ENCODE measurements around the gene CYBC1.

GRCh38 chr17:82495844-82496528, 45.4 kb upstream of the CYBC1 start:
- TF ChIP-seq, protein P1, sequence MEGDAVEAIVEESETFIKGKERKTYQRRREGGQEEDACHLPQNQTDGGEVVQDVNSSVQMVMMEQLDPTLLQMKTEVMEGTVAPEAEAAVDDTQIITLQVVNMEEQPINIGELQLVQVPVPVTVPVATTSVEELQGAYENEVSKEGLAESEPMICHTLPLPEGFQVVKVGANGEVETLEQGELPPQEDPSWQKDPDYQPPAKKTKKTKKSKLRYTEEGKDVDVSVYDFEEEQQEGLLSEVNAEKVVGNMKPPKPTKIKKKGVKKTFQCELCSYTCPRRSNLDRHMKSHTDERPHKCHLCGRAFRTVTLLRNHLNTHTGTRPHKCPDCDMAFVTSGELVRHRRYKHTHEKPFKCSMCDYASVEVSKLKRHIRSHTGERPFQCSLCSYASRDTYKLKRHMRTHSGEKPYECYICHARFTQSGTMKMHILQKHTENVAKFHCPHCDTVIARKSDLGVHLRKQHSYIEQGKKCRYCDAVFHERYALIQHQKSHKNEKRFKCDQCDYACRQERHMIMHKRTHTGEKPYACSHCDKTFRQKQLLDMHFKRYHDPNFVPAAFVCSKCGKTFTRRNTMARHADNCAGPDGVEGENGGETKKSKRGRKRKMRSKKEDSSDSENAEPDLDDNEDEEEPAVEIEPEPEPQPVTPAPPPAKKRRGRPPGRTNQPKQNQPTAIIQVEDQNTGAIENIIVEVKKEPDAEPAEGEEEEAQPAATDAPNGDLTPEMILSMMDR (IDR thresholded peaks at IDR 0.05; ENCODE audit: low read length): no peak
- TF ChIP-seq EZH2 (optimal IDR thresholded peaks at IDR 0.05; ENCODE audit: low read depth, low read length) (no peak), EZH2phosphoT487 (IDR thresholded peaks at IDR 0.05; ENCODE audit: low read length) (no peak)

Data from MM.1S (cell line).